Liver (tissue), 9 donors: ENCODE measurements around the gene HSPA1B. TPM values are rescaled to one million over a fixed set of nuclear protein-coding genes. Genes with fewer than 3 reads are reported as not detected.
"Not testable (repeated sequence)": the region's sequence is repeated elsewhere in the genome, so short reads cannot be mapped to it uniquely, and the experiment has no call there.

ENCODE experiments used
- DNase-seq: peaks from one replicate; pipeline ENCODE4 v3.0.0-alpha.2; 2017; ENCODE audit warnings: low spot score
- H3K27ac ChIP-seq, 2 donors: one replicate each; pipeline ENCODE4 v1.7.0; 2013; ENCODE audit warnings: inconsistent platforms in 2 of 2, low read length in 2 of 2, control low read depth in 1 of 2, low read depth in 1 of 2, mild to moderate bottlenecking in 1 of 2
- H3K27me3 ChIP-seq, 4 donors: one replicate each; pipeline versions ENCODE4 v1.6.1 to v1.7.0; 2013; ENCODE audit warnings: low read length in 3 of 4, inconsistent platforms in 1 of 4, mild to moderate bottlenecking in 1 of 4, moderate library complexity in 1 of 4; ENCODE audit not compliant: control insufficient read depth in 4 of 4, insufficient read depth in 4 of 4
- H3K36me3 ChIP-seq, 4 donors: one replicate each; pipeline versions ENCODE4 v1.6.1 to v1.7.0; 2013; ENCODE audit warnings: low read length in 3 of 4, mild to moderate bottlenecking in 3 of 4, low read depth in 1 of 4, moderate library complexity in 1 of 4; ENCODE audit not compliant: control insufficient read depth in 4 of 4, insufficient read depth in 3 of 4
- H3K4me1 ChIP-seq, 4 donors: one replicate each; pipeline versions ENCODE4 v1.6.1 to v1.7.0; 2013; ENCODE audit warnings: low read length in 3 of 4, mild to moderate bottlenecking in 3 of 4, moderate library complexity in 1 of 4; ENCODE audit not compliant: control insufficient read depth in 4 of 4, insufficient read depth in 4 of 4
- H3K4me3 ChIP-seq, 3 donors: one replicate each; pipeline versions ENCODE4 v1.6.1 to v1.7.0; 2013; ENCODE audit warnings: low read length in 3 of 3, control low read depth in 1 of 3, low read depth in 1 of 3, mild to moderate bottlenecking in 1 of 3
- H3K9ac ChIP-seq, 2 donors: one replicate each; pipeline ENCODE4 v1.7.0; 2013; ENCODE audit warnings: low read length in 2 of 2, mild to moderate bottlenecking in 2 of 2, moderate library complexity in 2 of 2, control low read depth in 1 of 2, low read depth in 1 of 2
- H3K9me3 ChIP-seq, 4 donors: one replicate each; pipeline versions ENCODE4 v1.6.1 to v1.7.0; 2013; ENCODE audit warnings: low read length in 3 of 4; ENCODE audit not compliant: control insufficient read depth in 4 of 4
- CTCF ChIP-seq: fragments of 150-350 bp; IDR thresholded peaks from 2 replicates; pipeline ENCODE4 v1.5.1; 2017; ENCODE audit warnings: improper control_type of control experiment, low read depth, low read length; ENCODE audit not compliant: missing input control
- EGR1 ChIP-seq, 2 donors: IDR thresholded peaks; 2 replicates each; pipeline ENCODE4 v1.6.1; 2016 to 2018; ENCODE audit warnings: antibody characterized with exemption in 2 of 2, low read depth in 2 of 2
- GABPA ChIP-seq, 2 donors: IDR thresholded peaks in 1 of 2; conservative IDR thresholded peaks in 1 of 2; 2 replicates each; pipeline ENCODE4 v1.6.1; 2016; ENCODE audit warnings: antibody characterized with exemption in 2 of 2, mild to moderate bottlenecking in 1 of 2, moderate library complexity in 1 of 2
- HNF4G ChIP-seq: IDR thresholded peaks from 2 replicates; pipeline ENCODE4 v1.6.1; 2016; ENCODE audit warnings: antibody characterized with exemption
- NR2F2 ChIP-seq: IDR thresholded peaks from 2 replicates; pipeline ENCODE4 v1.6.1; 2016; ENCODE audit warnings: antibody characterized with exemption
- RAD21 ChIP-seq, 2 donors: IDR thresholded peaks; 2 replicates each; pipeline ENCODE4 v1.6.1; 2016; ENCODE audit warnings: antibody characterized with exemption in 2 of 2, mild to moderate bottlenecking in 2 of 2
- RXRA ChIP-seq, 2 donors: IDR thresholded peaks; 2 replicates each; pipeline ENCODE4 v1.6.1; 2017 to 2018; ENCODE audit warnings: antibody characterized with exemption in 2 of 2, mild to moderate bottlenecking in 1 of 2
- TAF1 ChIP-seq: conservative IDR thresholded peaks from 2 replicates; pipeline ENCODE4 v1.6.1; 2016; ENCODE audit warnings: antibody characterized with exemption, mild to moderate bottlenecking
- ZBTB33 ChIP-seq: IDR thresholded peaks from 2 replicates; pipeline ENCODE4 v1.6.1; 2016; ENCODE audit warnings: antibody characterized with exemption
- WGBS: extraction: QIAGEN DNeasy Blood & Tissue Kit; methylation state at CpG from one replicate; pipeline ENCODE4 v1.1.7; 2013; 5-methylcytosine and 5-hydroxymethylcytosine counted together
- polyA plus RNA-seq, 2 donors: library from polyadenylated mRNA; stranded (reverse) in 1 of 2; unstranded in 1 of 2; fragments of 200-250 nt in 1 of 2; fragments of >200 nt in 1 of 2; fragmentation: Nextera tagmentation in 1 of 2; extraction: Ambion mirVana in 1 of 2; gene quantifications; one replicate each; pipeline versions ENCODE4 v1.2.1 to v1.2.3, GENCODE V29; 2013 to 2015
- total RNA-seq, 2 donors: library from RNA; depleted of rRNA; stranded (reverse); fragments of >200 nt; gene quantifications; one replicate each; pipeline ENCODE4 v1.2.3, GENCODE V29; 2014
- TF ChIP-seq, protein P1 (sequence below): IDR thresholded peaks from 2 replicates; pipeline ENCODE4 v1.6.1; 2016; ENCODE audit warnings: antibody characterized with exemption, mild to moderate bottlenecking
- TF ChIP-seq, protein P2 (sequence below): IDR thresholded peaks from 2 replicates; pipeline ENCODE4 v1.6.1; 2016; ENCODE audit warnings: antibody characterized with exemption
- TF ChIP-seq, protein P3 (sequence below): IDR thresholded peaks from 2 replicates; pipeline ENCODE4 v1.6.1; 2016; ENCODE audit warnings: antibody characterized with exemption
- donor health status: healthy.
- donor health status: healthy.
- donor health status: healthy.
- donor health status: healthy.
- donor health status: healthy.

The HSPA1B gene
- total and polyA plus RNA-seq, 4 donors = 9.5 to 165 (median 43.9) TPM

GRCh38 chr6:31837369-31838113 lies 10.0 kb downstream of the HSPA1B start:
- WGBS = 54% methylated on average over 1 of the region's 1 CpG
- peak overlapping the region in 1 of 3 donors; percentile 17 for H3K4me3 ChIP-seq
- H3K36me3 ChIP-seq = peaks cover 17 to 37% (median 25%) of the 10 kb centered on the region in 4 donors
- H3K4me1 ChIP-seq = peaks cover 5 to 29% (median 23%) of the 10 kb centered on the region in 4 donors
- peak overlapping the region in 1 of 2 donors; percentile 16 for H3K9ac ChIP-seq
- no peaks in the 10 kb centered on the region for H3K27me3 ChIP-seq
- peak overlapping the region in 1 of 2 donors; percentile 46 for H3K27ac ChIP-seq
- H3K9me3 ChIP-seq = no peaks in the 10 kb centered on the region
- TF ChIP-seq NR2F2 = no peak
- TF ChIP-seq, protein P1, sequence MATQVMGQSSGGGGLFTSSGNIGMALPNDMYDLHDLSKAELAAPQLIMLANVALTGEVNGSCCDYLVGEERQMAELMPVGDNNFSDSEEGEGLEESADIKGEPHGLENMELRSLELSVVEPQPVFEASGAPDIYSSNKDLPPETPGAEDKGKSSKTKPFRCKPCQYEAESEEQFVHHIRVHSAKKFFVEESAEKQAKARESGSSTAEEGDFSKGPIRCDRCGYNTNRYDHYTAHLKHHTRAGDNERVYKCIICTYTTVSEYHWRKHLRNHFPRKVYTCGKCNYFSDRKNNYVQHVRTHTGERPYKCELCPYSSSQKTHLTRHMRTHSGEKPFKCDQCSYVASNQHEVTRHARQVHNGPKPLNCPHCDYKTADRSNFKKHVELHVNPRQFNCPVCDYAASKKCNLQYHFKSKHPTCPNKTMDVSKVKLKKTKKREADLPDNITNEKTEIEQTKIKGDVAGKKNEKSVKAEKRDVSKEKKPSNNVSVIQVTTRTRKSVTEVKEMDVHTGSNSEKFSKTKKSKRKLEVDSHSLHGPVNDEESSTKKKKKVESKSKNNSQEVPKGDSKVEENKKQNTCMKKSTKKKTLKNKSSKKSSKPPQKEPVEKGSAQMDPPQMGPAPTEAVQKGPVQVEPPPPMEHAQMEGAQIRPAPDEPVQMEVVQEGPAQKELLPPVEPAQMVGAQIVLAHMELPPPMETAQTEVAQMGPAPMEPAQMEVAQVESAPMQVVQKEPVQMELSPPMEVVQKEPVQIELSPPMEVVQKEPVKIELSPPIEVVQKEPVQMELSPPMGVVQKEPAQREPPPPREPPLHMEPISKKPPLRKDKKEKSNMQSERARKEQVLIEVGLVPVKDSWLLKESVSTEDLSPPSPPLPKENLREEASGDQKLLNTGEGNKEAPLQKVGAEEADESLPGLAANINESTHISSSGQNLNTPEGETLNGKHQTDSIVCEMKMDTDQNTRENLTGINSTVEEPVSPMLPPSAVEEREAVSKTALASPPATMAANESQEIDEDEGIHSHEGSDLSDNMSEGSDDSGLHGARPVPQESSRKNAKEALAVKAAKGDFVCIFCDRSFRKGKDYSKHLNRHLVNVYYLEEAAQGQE = no peak
- TF ChIP-seq GABPA (IDR thresholded peaks at IDR 0.05 in 1 of 2, conservative IDR thresholded peaks at IDR 0.05 in 1 of 2) = no peak
- TF ChIP-seq ZBTB33 = no peak
- no peak for TF ChIP-seq TAF1
- TF ChIP-seq RXRA (IDR thresholded peaks at IDR 0.05) = no peak
- TF ChIP-seq EGR1 (IDR thresholded peaks at IDR 0.05; ENCODE audit: low read depth in 2 of 2) = no peak
- no peak for TF ChIP-seq CTCF
- TF ChIP-seq HNF4G = no peak
- TF ChIP-seq, protein P2, sequence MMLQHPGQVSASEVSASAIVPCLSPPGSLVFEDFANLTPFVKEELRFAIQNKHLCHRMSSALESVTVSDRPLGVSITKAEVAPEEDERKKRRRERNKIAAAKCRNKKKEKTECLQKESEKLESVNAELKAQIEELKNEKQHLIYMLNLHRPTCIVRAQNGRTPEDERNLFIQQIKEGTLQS = no peak
- TF ChIP-seq, protein P3, sequence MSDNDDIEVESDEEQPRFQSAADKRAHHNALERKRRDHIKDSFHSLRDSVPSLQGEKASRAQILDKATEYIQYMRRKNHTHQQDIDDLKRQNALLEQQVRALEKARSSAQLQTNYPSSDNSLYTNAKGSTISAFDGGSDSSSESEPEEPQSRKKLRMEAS = no peak
- no peak for TF ChIP-seq RAD21 (IDR thresholded peaks at IDR 0.05)
- no peak for DNase-seq

DNA sequence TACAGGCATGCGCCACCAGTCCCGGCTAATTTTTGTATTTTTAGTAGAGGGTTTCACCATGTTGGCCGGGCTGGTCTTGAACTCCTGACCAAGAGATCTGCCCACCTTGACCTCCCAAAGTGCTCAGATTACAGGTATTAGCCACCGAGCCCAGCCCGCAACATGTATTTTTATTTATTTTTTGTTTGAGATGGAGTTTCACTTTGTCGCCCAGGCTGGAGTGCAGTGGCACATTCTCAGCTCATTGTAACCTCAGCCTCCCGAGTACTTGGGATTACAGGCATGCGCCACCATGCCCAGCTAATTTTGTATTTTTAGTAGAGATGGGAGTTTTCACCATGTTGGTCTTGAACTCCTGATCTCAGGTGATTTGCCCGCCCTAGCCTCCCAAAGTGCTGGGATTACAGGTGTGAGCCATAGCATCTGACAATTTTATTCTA lies 10.6 kb downstream of the HSPA1B start:
- Histone ChIP-seq H3K4me1 (peaks cover 7 to 29% (median 23%) of the 10 kb centered on the region in 4 donors), H3K36me3 (peaks cover 17 to 37% (median 25%) of the 10 kb centered on the region in 4 donors)
- H3K27ac ChIP-seq, DNase-seq, H3K9ac ChIP-seq, H3K27me3 ChIP-seq, H3K9me3 ChIP-seq, H3K4me3 ChIP-seq: not testable (repeated sequence)
- 91% methylated on average over 9 of the region's 9 CpGs for WGBS
